M059J (cell line): ENCODE results near the gene CCNY. TPM values are rescaled to one million over a fixed set of nuclear protein-coding genes. Genes with fewer than 3 reads are reported as not detected.

Experiments
- DNase-seq: peaks from one replicate; pipeline ENCODE4 v3.0.0-alpha.2; 2012; ENCODE audit warnings: low read depth
- total RNA-seq: library from RNA; depleted of rRNA; stranded (reverse); fragments of >200 nt; shearing (Covaris generic); gene quantifications from 2 replicates; pipeline ENCODE4 v1.2.3, GENCODE V29; 2014

The CCNY gene
- total RNA-seq, 1 experiment from 2014 or later: 20.8 TPM

DNA sequence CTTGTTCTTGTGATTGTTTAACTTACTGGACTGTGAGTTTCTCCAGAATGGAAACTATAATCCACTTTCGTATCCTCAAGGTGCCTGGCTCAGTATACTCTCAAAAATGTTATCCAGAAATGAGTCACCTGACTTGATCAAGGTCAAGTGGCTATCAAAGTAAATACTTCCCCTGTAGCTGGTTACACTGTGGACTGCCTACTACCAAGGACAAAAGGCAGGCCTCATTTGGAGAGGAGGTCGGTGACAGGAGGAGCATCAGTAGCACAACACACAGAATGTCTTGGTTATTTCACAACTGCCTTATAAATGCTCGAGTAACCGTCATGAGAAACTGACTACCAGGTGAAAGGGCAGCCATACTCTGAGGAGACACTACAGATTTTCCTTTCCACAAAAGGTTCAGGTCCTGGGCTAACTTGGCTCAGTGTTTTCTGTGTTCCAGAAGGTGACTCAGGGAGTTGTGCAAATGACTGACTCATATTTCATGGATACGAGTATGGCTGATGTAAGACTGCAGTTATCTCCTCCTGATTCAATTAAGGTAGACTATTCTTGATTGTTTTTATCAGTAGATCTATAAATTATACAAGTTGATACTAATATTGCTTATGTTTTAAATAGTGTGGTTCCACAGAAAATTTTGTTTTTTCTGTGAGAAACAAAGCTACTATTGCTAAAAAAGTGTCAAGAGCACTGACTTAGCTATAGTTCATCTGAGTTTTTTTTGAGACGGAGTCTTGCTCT, 4.2 kb upstream of the CCNY start:
- peak; percentile 86 for DNase-seq

DNA sequence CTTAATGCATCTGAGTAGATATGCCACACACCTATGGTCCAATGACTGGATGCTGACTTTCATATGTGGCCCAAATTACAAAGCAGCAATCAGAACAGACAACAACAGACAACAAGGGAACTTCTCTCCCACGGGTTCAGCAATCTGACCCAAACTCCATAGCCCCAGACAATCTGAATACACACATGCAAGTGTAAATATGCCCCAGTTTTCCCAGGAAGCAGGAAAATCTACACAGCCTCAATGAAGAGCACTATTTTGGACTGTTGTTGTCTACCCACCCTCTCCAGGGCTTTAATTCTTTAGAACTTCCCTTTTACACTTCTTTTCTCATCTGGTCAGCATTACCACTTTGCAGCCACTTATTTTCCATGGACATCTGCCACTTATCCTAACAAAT, 2.0 kb upstream of the CCNY start:
- DNase-seq: no peak

DNA sequence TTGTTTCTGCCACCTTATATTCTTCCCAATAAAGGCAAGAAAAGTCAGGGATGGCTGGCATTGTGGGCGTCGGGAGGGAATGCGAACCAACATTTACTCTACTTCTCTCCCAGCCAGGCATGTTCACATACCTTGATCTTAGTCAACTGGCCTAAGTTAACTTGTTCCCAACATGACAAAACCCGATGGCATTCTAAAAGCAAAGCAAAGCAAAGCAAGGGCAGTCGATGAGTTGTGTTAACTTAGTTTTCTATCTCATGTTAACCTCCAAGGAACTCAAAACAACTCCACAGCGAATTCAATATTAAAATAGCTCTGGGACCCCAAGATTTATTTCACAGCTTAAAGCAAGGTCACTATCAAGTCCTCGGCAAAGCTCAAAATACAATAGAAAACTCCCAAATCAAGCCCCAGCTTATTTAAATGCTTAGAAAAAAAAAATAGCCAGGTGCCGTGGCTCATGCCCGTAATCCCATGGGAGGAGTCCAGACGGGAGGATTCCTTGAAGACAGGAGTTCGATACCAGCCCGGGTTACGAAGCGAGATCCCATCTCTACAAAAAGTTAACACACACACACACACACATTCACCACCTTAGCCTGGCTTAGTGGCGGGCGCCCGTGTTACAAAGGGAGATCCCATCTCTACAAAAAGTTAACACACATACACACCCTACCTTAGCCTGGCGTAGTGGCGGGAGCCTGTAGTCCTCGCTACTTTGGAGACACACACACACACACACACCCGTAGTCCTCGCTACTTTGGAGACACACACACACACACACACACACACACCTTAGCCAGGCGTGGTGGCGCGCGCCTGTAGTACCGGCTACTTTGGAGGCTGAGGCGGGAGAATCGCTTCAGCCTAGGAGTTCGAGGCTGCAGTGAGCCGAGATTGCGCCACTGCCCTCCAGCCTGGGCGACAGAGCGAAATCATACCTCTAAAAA, 901 bp upstream of the CCNY start:
- no peak for DNase-seq

DNA sequence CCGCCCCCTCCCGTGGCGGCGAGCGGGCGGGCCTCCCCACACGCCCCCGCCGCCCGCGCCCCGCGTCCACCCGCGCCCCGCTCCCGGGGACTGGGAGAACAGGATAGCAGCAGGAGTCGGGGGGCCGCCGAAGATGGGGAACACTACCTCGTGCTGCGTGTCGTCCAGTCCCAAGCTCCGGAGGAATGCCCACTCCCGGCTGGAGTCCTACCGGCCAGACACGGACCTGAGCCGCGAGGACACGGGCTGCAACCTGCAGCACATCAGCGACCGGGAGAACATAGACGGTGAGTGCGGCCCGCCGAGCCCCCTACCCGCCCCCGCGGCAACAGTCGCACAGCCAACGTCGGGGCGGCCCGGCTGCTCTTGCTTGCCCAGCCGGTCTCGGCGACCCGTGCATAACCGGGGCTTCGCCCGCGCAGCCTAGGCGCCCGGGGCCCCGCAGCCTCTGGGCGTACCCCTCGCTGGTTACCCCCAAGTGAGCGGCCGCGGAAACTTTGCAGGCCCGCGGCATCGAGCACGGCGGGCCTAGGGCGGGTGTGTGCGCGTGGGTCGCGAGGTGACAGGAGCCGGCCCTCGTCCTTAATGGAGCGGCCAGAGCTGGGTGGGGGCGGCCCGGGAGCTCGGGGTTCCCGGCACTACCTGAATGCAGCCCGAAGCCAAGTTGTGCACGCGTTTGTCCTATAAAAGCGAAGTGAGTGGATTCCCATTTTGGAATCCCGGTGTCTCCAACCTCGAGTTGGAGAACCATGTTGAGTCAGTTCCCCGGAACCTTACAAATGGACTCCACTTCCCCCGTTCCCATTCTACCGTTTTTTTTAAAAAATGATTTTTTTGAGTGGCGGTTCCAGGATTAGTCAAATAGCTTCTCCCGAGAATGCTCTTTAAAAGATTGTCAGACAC, 863 bp downstream of the CCNY start:
- DNase-seq: peak; percentile 31

DNA sequence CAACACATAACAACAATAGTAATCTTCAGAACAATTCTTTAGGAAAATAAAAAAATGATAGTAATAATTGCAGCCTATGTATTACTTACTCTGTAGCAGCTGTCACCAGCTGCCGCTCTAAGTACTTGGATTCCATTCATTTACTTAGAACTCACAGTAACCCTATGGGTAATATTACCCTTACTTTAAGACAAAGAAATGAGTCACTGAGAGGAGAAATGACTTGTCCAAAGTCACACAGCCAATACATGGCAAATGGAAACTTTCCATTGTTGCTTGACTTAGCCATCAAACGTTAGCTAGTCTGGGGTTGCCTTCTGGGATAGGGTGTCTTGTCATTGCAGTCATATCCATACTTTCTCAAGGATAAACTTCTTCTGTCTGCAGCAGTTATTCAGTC, 3.6 kb downstream of the CCNY start:
- DNase-seq: no peak

DNA sequence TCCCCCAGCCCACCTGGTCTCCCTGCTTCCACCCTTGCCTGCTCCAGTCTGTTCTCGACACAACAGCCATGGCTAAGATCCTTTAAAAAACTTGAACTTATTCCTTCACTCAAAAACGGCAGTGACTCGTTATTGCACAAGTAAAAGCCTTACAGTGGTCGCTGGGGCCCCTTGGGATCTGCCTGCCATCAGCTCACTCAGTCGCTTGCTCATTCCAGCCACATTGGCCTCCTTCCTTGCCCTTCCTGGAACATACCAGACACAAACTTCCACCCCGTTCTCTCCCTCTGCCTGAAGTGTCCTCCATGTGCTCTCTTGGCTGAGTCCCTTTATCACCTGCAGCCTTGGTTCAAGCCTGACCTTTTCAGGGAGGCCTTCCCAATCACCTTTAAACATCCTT, 4.7 kb downstream of the CCNY start:
- no peak for DNase-seq

DNA sequence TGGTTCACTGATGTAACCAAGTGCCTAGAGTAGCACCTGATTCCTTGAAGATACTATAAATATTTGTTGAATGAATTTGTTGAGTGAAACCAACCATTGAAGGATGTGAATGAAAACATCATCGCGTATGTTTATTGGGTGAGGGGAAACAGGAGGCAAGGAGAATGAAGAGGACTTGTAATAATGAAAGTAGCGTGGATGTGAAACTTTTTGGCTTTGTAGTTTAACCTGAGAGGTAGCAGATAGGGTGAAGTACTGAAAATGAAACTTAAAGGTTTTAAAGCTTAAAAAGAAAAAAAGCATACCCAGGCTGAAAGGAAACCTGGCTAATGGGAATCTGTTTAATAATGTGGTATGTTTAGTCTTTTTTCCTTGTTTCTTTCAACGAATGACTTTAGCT, 5.2 kb downstream of the CCNY start:
- no peak for DNase-seq

DNA sequence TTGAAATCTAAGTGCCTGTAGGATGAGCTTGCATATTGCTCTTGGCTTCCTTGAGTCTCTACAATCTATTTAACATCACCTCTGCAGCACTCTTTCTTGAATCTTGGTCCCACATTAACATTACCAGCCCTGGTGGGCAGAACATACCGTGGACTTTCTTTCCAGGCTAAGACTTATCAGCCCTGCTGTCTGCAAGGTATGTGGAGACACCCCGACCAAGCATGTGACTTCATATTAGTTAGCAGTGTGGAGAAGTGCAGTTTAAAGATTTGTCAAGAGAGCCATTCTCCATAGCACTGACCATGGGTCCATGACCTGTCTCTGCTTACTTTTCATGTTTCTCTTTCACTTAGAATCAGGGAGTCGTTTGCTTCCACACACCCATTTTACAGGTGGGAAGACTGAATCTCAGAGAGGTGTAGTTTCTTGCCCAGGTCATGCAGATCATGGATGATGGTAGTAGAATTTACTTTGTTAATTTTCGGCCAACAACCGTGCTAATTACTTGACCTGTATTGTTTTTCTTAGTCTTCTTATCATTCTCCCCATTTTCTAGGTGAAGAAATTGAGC, 6.0 kb downstream of the CCNY start:
- DNase-seq: no peak

DNA sequence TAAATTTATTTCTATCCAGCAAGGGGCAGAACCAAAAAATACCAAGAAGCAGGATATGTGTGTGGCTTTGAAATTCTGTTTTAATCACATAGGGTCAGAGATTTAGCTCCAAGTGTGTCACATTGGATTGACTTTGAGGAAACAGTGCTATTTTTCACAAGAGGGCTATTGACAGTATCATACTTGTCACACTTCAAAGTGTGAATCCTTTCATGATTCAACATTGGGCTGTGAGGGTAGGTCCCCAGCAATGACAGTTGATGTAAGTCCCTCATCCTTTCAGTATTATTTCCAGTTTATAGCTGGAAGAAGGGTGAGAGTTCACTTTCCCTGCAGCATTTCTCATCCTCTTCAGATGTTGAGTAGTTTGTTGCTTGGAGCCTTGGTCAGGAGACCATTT, 7.4 kb downstream of the CCNY start:
- no peak for DNase-seq

DNA sequence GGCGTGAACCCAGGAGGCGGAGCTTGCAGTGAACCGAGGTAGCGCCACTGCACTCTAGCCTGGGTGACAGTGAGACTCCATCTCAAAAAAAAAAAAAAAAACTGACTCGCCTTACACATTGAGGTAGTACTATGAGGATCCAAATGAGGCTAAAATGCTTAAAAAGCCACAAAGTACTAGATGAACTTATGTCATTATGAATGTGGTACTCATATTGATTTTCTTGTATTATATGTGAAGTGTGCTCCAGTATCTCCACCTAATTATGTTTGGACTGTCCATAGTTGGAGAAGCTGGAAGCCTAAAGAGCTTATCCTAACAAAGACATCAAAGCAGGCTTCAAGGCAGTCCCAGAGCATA, 9.1 kb downstream of the CCNY start:
- DNase-seq: no peak

DNA sequence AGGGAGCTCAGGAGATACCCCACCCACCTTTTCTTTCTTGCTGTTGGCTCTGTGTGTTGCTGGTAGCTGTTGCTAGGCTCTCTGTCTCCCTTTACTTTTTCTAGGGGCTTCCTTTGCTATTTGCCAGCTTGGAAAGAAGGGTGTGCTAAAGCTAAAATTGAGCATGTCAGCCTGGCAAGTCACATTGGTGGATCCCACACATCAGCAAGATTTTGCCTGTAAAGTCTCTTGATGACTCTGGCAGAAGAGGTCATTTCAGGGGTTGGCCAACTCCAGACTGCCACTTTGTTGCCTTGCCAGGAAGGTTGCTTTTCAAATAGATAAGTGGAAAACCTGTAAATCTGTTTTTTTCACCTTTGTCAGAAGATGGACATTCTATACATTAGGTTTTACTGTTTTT, 9.9 kb downstream of the CCNY start:
- DNase-seq: no peak

DNA sequence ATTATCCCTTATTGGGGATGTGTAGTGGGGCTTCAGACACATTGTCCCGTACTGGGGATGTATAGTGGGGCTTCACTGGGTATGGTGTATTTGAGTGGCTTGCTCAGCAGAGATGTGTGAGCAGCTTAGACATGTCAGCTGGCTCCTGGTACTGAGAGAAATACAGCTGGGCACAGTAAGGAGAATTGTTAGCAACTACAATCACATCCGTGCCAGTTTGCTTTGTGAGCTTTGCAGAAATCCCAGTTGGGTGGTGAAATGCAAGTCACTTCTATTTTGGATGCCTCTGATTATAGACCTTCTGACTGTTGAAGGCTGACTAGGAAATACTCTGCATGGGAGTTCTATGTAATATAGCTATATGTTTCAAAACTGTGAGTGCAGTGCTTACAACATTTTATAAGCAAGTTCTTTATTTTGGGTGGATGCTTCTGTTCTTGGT, 10.8 kb downstream of the CCNY start:
- DNase-seq: no peak

DNA sequence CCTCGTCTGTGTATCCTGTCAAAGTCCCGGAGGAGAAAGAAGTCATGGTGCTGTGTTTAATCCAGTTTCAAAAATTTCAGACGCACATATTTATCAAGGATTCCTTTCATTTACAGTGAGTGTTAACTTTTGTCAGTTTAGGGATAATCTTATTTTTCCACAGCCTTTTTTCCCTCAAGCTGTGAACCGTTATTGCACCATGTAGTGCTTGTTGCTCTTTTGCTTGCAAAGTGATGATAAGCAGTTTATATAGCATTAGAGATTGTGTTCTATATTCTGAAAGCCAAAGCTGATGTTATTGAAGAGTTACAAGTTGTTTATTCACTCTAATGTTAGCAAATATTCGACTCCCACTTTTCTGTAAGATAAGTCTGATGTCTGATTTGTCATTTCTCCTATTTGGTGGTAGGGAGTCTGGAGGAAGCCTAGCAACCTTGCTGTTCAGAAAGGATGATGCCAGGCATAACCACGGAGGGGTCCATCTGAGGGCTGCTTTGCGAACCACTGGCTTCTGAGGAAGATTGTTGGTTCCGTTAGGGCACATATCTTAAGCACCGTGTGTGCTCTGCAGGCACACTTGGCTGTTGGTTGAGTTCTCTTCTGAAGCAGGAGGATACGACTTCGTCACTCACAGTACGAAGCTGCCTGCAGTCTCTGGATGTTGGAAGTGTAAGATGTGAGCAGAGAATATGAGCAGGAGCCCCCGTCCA, 11.7 kb downstream of the CCNY start:
- no peak for DNase-seq

DNA sequence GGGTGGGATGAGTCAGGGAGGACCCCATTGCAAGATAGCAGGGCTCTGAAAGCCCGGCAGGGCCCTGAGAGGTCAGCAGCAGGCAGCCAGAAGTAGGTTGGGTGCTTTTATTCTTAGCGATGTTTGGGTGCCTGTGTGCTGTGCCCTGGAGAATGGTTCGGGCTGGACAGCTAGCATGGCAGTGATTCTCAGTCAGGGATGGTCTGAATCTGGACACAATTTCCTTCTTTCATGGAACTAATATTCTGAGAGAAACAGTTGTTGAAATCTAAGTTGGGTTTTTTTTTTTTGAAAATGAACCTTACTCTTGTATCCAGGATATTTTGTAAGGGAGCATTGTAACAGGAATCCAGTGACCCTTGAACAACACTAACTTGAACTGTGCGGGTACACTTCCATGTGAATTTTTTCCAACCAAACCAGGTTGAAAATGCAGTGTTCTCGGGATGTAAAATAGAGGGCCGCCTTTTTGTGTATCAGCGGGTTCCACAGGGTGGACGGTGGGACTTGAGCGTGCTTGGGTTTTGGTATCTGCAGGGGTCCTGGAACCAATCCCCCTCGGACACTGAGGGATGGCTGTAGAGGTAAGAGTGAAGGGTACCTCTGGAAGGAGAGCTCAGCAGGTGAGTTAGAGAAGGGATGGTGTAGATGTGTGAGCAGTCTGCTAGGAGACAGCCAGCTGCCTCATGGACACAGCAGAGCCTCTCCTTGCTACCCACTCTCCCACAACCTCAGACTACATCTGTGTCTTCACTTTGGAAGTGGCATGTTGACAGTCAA, 12.5 kb downstream of the CCNY start:
- DNase-seq: no peak

DNA sequence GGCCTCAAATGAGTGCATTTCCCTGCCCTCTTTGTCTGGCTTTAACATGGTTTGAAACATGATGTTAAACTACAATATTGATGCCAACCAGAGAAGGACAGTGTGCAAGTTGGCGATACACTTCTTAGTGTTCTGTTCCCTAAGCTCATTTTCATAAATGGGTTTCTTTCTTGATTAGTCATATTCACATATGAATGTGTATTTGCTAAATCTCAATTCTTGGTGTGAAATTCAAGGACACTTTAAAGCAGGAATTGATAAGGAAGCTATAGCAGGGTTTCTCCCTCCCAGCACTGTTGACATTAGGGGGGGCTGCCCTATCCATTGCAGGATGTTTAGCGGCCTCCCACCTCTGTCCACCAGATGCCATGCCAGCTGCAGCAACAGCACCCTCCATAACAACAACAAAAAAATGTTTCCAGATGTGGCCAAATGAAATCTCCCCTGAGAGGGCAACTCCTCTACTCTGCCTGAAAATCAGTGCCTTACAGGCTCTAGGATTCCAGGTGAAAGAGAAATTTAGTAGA, 13.1 kb downstream of the CCNY start:
- no peak for DNase-seq

DNA sequence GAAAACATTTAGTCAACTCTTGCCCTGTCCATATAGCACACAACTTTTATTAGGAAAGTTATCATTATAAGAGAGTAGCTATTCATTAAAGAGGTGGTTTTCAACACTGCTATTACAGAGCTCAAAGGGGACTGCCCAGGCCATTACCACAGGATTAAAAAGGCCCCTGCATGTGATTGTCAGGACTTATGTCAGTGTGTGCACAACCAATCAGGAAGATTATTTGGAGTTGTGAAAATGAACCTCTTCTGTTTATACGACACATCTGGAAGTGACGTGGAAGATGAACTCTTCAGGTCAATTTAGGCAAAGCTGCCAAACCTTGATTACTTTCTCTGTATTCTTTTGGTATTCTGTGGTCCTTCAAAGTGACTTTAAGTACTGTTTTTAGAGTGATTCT, 14.7 kb downstream of the CCNY start:
- DNase-seq: no peak

DNA sequence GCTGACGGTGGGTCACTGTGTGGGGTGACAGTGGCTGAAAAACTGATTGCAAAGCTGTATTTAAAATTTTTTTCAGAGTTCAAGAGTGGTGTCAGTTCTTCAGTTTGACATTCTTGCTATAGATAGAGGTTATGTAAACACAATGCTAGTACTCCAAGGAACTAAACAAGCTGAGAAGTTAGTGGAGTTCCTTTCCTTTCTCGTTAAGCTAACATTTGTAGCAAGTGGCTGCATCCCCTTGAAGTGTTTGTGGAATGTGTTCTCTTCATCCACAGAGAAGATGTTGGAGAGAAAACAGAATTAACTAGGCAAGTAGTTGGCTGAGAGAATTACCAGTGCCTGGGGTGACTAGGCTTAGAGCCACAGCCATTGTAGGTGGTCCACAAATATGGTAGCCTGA, 15.8 kb downstream of the CCNY start:
- DNase-seq: no peak

DNA sequence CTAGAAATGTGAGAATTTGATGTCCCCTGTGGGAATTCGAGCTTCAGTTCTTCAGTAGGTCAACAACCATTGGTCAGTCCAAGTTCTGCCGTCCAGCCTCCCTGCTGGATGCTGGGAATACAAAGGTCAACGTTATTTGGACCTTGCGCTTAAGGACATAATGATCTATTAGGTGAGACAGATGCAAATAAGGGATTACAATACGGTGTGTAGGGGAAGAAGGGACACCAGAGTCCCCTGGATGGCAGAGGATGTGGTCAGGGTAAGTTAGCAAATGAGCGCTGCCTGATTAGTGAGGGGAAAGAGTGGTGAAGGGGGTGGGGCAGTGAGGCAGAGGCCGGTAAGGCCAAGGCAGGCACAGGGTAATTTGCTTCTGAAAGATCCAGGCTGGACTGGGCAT, 16.2 kb downstream of the CCNY start:
- DNase-seq: no peak

DNA sequence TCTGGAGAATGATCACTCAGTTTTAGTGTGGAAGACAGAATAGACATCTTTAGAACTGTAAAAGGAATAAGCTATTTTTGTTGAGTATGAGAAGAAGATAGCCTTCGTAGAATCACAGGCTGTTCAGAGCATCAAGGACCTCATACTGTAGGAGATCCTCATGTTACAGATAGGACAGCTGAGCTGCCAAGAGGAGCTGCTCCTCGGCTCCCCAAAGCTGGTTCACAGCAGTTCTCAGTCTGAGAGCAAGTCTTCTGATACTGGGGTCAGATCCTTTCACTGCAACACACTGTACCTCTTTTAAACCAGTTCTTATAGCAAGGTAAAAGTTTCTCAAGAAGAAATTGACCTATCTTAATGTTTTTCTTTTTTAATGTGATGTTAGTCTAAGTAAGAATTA, 17.1 kb downstream of the CCNY start:
- no peak for DNase-seq

DNA sequence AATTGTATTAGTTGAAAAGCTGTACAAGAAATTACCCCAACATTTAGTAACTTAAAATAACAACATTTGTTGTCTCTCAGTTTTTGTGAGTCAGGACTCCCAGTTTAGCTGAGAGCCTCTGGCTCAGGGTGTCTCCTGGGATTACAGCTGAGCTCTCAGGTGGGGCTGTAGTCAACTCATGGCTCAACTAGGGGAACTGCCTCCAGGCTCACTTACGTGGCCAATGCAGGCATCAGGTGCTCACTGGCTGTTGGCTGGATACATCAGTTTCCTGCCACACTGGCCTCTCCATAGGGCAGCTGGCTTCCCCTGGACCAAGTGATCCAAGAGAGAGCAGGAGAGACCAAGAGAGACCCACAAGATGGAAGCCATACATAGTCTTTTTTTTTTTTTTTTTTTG, 17.5 kb downstream of the CCNY start:
- DNase-seq: no peak
